D721Med (cell line): ENCODE measurements around the gene GSDMA.

ENCODE experiments used
- DNase-seq: peaks from one replicate; pipeline ENCODE4 v3.0.0; 2011; ENCODE audit warnings: low spot score; ENCODE audit not compliant: insufficient read length
- FAIRE-seq: peaks from 2 replicates; lab custom pipeline; 2011; peaks lifted over from hg19 to GRCh38; lab: Jason Lieb, UNC
- TF ChIP-seq, protein P1 (sequence below): IDR thresholded peaks from 2 replicates; pipeline ENCODE4 v1.5.1; 2012; ENCODE audit warnings: mild to moderate bottlenecking, control low read depth; ENCODE audit not compliant: insufficient read depth; ENCODE audit errors: missing control alignments

Gene GSDMA

DNA sequence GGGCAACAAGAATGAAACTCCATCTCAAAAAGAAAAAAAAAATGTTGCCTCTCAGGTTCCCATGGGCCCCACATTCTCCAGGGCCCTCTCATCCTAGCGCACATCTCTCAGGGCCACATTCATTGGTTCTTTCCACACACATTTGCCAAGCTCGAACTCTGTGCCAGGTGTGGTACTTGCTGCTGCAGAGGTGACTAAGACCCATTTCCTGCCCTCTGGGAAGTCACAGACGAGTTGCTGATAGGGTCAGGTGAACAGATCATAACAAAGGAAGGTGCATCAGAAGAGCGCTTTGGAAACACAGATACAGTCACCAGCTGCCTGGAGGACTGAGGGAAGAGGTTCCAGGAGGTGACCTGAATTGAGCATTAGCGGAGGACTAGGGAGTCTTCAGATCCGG is 1.0 kb downstream of the GSDMA start:
- DNase-seq (no peak), FAIRE-seq (no peak)
- TF ChIP-seq, protein P1, sequence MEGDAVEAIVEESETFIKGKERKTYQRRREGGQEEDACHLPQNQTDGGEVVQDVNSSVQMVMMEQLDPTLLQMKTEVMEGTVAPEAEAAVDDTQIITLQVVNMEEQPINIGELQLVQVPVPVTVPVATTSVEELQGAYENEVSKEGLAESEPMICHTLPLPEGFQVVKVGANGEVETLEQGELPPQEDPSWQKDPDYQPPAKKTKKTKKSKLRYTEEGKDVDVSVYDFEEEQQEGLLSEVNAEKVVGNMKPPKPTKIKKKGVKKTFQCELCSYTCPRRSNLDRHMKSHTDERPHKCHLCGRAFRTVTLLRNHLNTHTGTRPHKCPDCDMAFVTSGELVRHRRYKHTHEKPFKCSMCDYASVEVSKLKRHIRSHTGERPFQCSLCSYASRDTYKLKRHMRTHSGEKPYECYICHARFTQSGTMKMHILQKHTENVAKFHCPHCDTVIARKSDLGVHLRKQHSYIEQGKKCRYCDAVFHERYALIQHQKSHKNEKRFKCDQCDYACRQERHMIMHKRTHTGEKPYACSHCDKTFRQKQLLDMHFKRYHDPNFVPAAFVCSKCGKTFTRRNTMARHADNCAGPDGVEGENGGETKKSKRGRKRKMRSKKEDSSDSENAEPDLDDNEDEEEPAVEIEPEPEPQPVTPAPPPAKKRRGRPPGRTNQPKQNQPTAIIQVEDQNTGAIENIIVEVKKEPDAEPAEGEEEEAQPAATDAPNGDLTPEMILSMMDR, result no peak

DNA sequence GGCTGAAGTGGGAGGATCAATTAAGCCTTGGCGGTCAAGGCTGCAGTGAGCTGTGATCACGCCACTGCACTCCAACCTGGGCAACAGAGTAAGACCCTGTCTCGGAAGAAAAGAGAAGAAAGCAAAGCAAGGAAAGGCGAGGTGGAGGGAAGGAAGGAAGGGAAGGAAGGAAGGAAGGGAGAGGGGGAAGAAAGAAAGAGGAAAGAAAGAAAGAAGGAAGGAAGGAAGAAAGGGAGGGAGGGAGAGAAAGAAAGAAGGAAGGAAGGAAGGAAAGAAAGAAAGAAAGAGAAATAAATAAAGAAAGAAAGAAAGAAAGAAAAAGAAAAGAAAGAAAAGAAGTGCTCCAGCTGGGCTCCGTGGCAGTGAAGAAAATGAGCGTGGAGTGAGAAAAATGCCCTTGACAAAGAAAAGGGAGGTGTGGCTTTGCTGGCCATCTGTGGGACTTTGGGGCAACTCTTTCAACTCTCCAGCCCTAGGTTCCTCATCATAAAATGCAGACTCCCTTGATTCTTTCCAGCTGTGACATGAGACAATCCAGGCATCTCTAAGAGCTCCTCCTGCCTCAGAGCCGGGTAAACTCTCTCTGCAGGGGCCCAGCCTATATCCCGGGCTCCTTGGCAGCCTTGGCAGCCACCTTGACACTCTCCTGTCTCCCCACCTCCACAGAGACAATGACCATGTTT is 2.4 kb downstream of the GSDMA start:
- DNase-seq (no peak), FAIRE-seq (no peak)
- TF ChIP-seq, protein P1, result no peak

DNA sequence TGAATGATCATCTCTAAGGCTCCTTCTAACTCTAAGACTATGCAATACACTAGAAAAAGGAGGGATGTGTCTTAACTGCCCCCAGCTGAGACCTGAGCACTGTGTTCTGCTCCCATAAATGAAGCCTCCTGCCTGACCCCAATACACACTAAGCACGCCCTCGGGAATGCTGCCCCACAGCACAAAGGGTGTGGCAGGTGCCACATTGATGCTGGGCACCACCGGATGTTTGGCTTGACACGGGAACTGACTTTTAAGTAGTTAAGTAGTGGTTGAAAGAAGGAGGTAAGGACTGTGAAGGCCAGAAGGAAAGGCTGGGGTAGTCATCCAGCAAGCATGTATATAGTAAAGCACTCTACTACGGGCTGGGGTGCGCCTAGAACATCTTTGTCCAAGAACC is 4.0 kb downstream of the GSDMA start:
- TF ChIP-seq, protein P1, result no peak
- FAIRE-seq (no peak), DNase-seq (no peak)

DNA sequence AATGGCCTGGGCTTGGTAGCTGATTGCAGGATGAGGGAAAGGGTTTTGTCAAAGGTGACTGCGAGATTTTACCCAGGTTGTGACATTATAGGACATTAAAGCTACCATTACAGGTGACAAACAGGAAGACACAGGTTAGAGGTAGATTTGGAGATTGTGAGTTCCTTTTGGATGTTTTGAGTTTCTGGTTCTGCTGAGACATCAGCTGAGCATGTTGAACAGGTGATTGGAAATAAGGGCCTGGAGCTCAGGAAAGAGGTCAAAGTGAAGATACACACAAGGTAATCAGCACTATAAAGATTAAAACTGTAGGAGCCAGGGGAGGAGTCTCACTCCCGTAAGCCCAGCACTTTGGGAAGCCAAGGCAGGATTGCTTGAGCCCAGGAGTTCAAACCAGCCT is 6.0 kb downstream of the GSDMA start:
- DNase-seq (no peak), FAIRE-seq (no peak)
- TF ChIP-seq, protein P1, result no peak

DNA sequence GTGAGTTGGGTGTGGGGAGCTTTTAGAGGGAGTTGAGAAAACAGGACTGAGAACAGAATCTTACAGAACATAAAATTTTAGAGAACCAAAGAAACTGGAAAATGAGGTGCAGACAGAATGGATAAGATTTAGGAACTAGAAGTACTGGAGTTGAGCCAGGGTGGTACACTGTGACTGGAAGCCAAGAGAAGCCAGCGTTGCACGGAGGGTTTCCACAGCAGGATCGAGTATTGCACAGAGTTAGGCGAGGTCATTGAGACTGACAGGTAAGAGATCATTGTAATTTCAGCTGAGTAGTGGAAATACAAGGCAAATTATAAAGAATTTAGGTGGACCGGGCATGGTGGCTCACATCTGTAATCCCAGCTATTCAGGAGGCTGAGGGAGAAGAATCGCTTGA is 6.6 kb downstream of the GSDMA start:
- no peak for DNase-seq
- FAIRE-seq, result no peak
- TF ChIP-seq, protein P1, result no peak

DNA sequence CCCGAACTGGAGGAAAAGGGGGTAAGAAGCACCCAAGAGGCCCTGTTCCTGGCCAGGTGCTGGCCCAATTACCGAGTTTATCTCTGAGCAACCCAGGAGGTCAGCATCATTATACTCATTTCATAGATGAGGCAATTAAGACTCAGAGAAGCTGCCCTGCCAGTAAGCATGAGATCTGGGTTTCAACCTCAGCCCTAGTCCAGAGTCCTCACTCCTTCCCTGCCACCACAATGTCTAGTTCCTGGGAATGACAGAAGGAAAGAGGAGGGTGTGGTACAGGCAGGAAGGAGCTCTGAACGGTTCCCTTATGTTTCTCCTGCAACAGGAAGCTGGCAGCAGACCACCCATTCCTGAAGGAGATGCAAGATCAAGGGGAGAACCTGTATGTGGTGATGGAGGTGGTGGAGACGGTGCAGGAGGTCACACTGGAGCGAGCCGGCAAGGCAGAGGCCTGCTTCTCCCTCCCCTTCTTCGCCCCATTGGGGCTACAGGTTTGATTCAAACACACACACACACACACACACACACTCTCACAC is 7.4 kb downstream of the GSDMA start:
- FAIRE-seq, result no peak
- DNase-seq, result no peak
- TF ChIP-seq, protein P1, result no peak

DNA sequence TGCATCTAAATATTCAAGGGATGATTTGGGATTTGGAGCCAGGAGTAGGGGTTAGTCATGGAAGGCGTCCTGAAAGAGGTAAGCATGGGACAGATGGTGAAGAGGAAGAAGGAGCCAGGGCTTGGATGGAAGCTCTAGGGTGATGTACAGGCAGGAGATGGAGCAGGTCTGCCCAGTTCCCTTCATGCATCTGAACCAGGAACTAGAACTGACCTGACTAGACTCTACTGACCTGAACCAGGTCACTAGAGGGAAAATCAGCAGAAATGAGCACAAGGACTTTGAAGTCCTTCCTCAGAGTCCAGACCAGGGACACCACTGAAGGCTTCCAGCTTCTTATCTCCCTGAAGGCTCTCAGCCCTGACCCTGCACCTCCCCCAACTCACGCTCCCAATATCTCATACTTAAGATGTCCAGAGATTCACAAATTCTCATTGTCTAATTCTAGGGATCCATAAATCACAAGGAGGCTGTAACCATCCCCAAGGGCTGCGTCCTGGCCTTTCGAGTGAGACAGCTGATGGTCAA is 8.3 kb downstream of the GSDMA start:
- TF ChIP-seq, protein P1, result no peak
- DNase-seq (no peak), FAIRE-seq (no peak)
